H1 (cell line): Measurements from ENCODE around the gene CENPI. TPM values are rescaled to one million over a fixed set of nuclear protein-coding genes. Genes with fewer than 3 reads are reported as not detected.

Source experiments
- CTCF ChIA-PET: fragments of 300-600 bp; sonication (Branson Sonifier 250); formaldehyde crosslinking; loops from one replicate; lab custom pipeline; 2021; ENCODE audit not compliant: partially characterized antibody; lab: Charles Lee
- POLR2A ChIA-PET: fragments of 300-600 bp; sonication (Branson Sonifier 250); formaldehyde crosslinking; loops from one replicate; lab custom pipeline; 2021; ENCODE audit warnings: inconsistent platforms; ENCODE audit not compliant: partially characterized antibody; lab: Charles Lee
- DNase-seq, 2 experiments: peaks; one replicate each; pipeline versions ENCODE4 v3.0.0 to v3.0.0-alpha.2; 2010 to 2022; ENCODE audit warnings: low spot score in 2 of 2, low read depth in 1 of 2, mixed read lengths in 1 of 2
- FAIRE-seq: peaks from 2 replicates; lab custom pipeline; 2011; peaks lifted over from hg19 to GRCh38; lab: Jason Lieb, UNC
- H2AFZ ChIP-seq: 2 replicates; pipeline ENCODE4 v1.8.1; 2012; ENCODE audit warnings: low read length, inconsistent platforms
- H2AK5ac ChIP-seq: 2 replicates; pipeline ENCODE4 v1.6.1; 2013; ENCODE audit warnings: low read depth, low read length
- H2BK120ac ChIP-seq: replicated peaks from 2 replicates; pipeline ENCODE3; 2013; ENCODE audit warnings: low read depth, low read length, inconsistent platforms
- H2BK12ac ChIP-seq: 2 replicates; pipeline ENCODE4 v1.6.1; 2013; ENCODE audit warnings: low read depth, low read length
- H2BK15ac ChIP-seq: 2 replicates; pipeline ENCODE4 v1.6.1; 2013; ENCODE audit warnings: low read length
- H2BK20ac ChIP-seq: 2 replicates; pipeline ENCODE4 v1.6.1; 2013; ENCODE audit warnings: low read length
- H2BK5ac ChIP-seq: 2 replicates; pipeline ENCODE4 v1.6.1; 2013; ENCODE audit warnings: low read depth, low read length
- H3K14ac ChIP-seq: 2 replicates; pipeline ENCODE4 v1.6.1; 2013; ENCODE audit warnings: inconsistent platforms; ENCODE audit not compliant: insufficient read length
- H3K18ac ChIP-seq: 2 replicates; pipeline ENCODE4 v1.6.1; 2013; ENCODE audit warnings: low read length; ENCODE audit errors: extremely low read depth
- H3K23ac ChIP-seq: 2 replicates; pipeline ENCODE4 v1.6.1; 2013; ENCODE audit warnings: inconsistent platforms; ENCODE audit not compliant: insufficient read length
- H3K23me2 ChIP-seq: 2 replicates; pipeline ENCODE4 v1.6.1; 2013; ENCODE audit warnings: low read depth, low read length
- H3K27ac ChIP-seq: 2 replicates; pipeline ENCODE4 v1.6.1; 2011; ENCODE audit warnings: low read depth, low read length, inconsistent platforms
- H3K27me3 ChIP-seq, 4 experiments: replicated peaks in 1 of 4; 1 replicate in 1 of 4; 2 replicates in 3 of 4; pipeline versions ENCODE4 v1.6.1 to v1.8.1; 2011 to 2013; ENCODE audit warnings: low read length in 3 of 4, mild to moderate bottlenecking in 3 of 4, inconsistent platforms in 2 of 4, mixed read lengths in 2 of 4, moderate library complexity in 1 of 4; ENCODE audit not compliant: control insufficient read depth in 3 of 4, insufficient read depth in 3 of 4; ENCODE audit errors: extremely low read depth in 1 of 4
- H3K36me3 ChIP-seq, 4 experiments: 2 replicates each; pipeline versions ENCODE4 v1.6.1 to v1.8.1; 2011 to 2013; ENCODE audit warnings: mild to moderate bottlenecking in 4 of 4, low read length in 3 of 4, moderate library complexity in 2 of 4, control low read depth in 1 of 4, inconsistent platforms in 1 of 4; ENCODE audit not compliant: insufficient read depth in 4 of 4, control insufficient read depth in 2 of 4
- H3K4ac ChIP-seq: replicated peaks from 2 replicates; pipeline ENCODE3; 2013; ENCODE audit warnings: low read length, low read depth, mixed read lengths, inconsistent platforms; ENCODE audit not compliant: insufficient read length
- H3K4me1 ChIP-seq, 4 experiments: replicated peaks in 1 of 4; 1 replicate in 1 of 4; 2 replicates in 3 of 4; pipeline versions ENCODE4 v1.6.1 to v1.8.1; 2011 to 2013; ENCODE audit warnings: low read length in 3 of 4, inconsistent platforms in 2 of 4, mixed read lengths in 1 of 4; ENCODE audit not compliant: insufficient read depth in 4 of 4, control insufficient read depth in 3 of 4
- H3K4me2 ChIP-seq, 2 experiments: 2 replicates each; pipeline versions ENCODE4 v1.6.1 to v1.8.1; 2011 to 2013; ENCODE audit warnings: low read depth in 2 of 2, low read length in 2 of 2, control low read depth in 1 of 2, inconsistent platforms in 1 of 2, mild to moderate bottlenecking in 1 of 2; ENCODE audit not compliant: insufficient read depth in 1 of 2
- H3K4me3 ChIP-seq, 4 experiments: fragments of 200-600, 300-600 bp in 1 of 4; sonication (generic), shearing (Covaris generic), sonication (Bioruptor Twin) in 1 of 4; 2 replicates each; pipeline versions ENCODE4 v1.5.1 to v1.8.1; 2011 to 2016; ENCODE audit warnings: low read length in 4 of 4, low read depth in 3 of 4, control low read depth in 2 of 4, inconsistent platforms in 2 of 4, mild to moderate bottlenecking in 2 of 4, mixed read lengths in 1 of 4, moderate library complexity in 1 of 4; ENCODE audit not compliant: insufficient read depth in 2 of 4; ENCODE audit errors: extremely low read depth in 1 of 4
- H3K56ac ChIP-seq: replicated peaks from 2 replicates; pipeline ENCODE3; 2013; ENCODE audit warnings: low read depth, mild to moderate bottlenecking, mixed read lengths, low read length, inconsistent platforms; ENCODE audit not compliant: insufficient read length
- H3K79me1 ChIP-seq: 2 replicates; pipeline ENCODE4 v1.6.1; 2013; ENCODE audit warnings: low read depth, low read length, control low read depth
- H3K79me2 ChIP-seq, 2 experiments: 2 replicates each; pipeline versions ENCODE4 v1.6.1 to v1.8.1; 2012 to 2013; ENCODE audit warnings: low read length in 2 of 2, mild to moderate bottlenecking in 2 of 2, inconsistent platforms in 1 of 2; ENCODE audit not compliant: insufficient read depth in 2 of 2, control insufficient read depth in 1 of 2
- H3K9ac ChIP-seq, 4 experiments: replicated peaks in 1 of 4; 1 replicate in 1 of 4; 2 replicates in 3 of 4; pipeline versions ENCODE4 v1.6.1 to v1.8.1; 2011 to 2013; ENCODE audit warnings: low read depth in 3 of 4, low read length in 3 of 4, control low read depth in 2 of 4, mild to moderate bottlenecking in 2 of 4, moderate library complexity in 2 of 4, inconsistent platforms in 1 of 4; ENCODE audit errors: extremely low read depth in 1 of 4
- H3K9me3 ChIP-seq, 2 experiments: 2 replicates each; pipeline versions ENCODE4 v1.6.1 to v1.8.1; 2012 to 2013; ENCODE audit warnings: mild to moderate bottlenecking in 2 of 2, moderate library complexity in 2 of 2, control low read depth in 1 of 2, inconsistent platforms in 1 of 2, low read depth in 1 of 2, low read length in 1 of 2, mixed read lengths in 1 of 2; ENCODE audit not compliant: insufficient read depth in 2 of 2
- H4K20me1 ChIP-seq, 2 experiments: replicated peaks in 1 of 2; 2 replicates each; pipeline versions ENCODE3 to v1.8.1; 2011 to 2013; ENCODE audit warnings: inconsistent platforms in 2 of 2, low read length in 2 of 2, mild to moderate bottlenecking in 1 of 2; ENCODE audit not compliant: insufficient read depth in 2 of 2, control insufficient read depth in 1 of 2
- H4K5ac ChIP-seq: 2 replicates; pipeline ENCODE4 v1.6.1; 2013; ENCODE audit warnings: low read length, low read depth, mixed read lengths, inconsistent platforms; ENCODE audit not compliant: insufficient read length
- H4K8ac ChIP-seq: 2 replicates; pipeline ENCODE4 v1.8.0; 2013; ENCODE audit warnings: mild to moderate bottlenecking, moderate library complexity, low read length, inconsistent platforms; ENCODE audit not compliant: insufficient read depth; ENCODE audit errors: extremely low read depth
- H4K91ac ChIP-seq: replicated peaks from 2 replicates; pipeline ENCODE3; 2013; ENCODE audit warnings: low read length, mixed read lengths, inconsistent platforms; ENCODE audit not compliant: insufficient read length
- CHD2 ChIP-seq: IDR thresholded peaks from 2 replicates; pipeline ENCODE4 v1.6.1; 2012; ENCODE audit warnings: low read length, improper control_type of control experiment
- CTBP2 ChIP-seq: IDR thresholded peaks from 2 replicates; pipeline ENCODE4 v1.7.0; 2011; ENCODE audit warnings: borderline replicate concordance, mild to moderate bottlenecking, moderate library complexity, mixed read lengths, low read length; ENCODE audit not compliant: insufficient read depth, insufficient read length
- JUND ChIP-seq: IDR thresholded peaks from 2 replicates; pipeline ENCODE4 v1.6.1; 2011; ENCODE audit warnings: mild to moderate bottlenecking, improper control_type of control experiment, low read length
- KDM1A ChIP-seq: fragments of 200-600, 300-600 bp; sonication (generic); IDR thresholded peaks from 2 replicates; pipeline ENCODE4 v1.7.1; 2016; ENCODE audit warnings: mild to moderate bottlenecking, low read length, borderline replicate concordance
- MAX ChIP-seq: IDR thresholded peaks from 2 replicates; pipeline ENCODE4 v1.6.1; 2012; ENCODE audit warnings: inconsistent platforms
- POLR2AphosphoS5 ChIP-seq: IDR thresholded peaks from 2 replicates; pipeline ENCODE4 v1.6.1; 2011; ENCODE audit warnings: low read depth, low read length
- SIN3A ChIP-seq, 2 experiments: IDR thresholded peaks in 1 of 2; conservative IDR thresholded peaks in 1 of 2; 2 replicates each; pipeline ENCODE4 v1.6.1; 2011 to 2012; ENCODE audit warnings: low read length in 2 of 2, improper control_type of control experiment in 1 of 2, low read depth in 1 of 2, mild to moderate bottlenecking in 1 of 2
- SRF ChIP-seq: IDR thresholded peaks from 2 replicates; pipeline ENCODE4 v1.6.1; 2011; ENCODE audit warnings: mild to moderate bottlenecking, low read depth, low read length, moderate library complexity
- USF2 ChIP-seq: IDR thresholded peaks from 2 replicates; pipeline ENCODE4 v1.6.1; 2011; ENCODE audit warnings: low read length, improper control_type of control experiment
- WGBS, 2 experiments: shearing (Covaris generic) in 1 of 2; methylation state at CpG; one replicate each; pipeline versions ENCODE4 v1.1.6 to v1.1.7; 2013 to 2015; ENCODE audit warnings: low lambda C conversion rate in 2 of 2, mixed read lengths in 2 of 2, inconsistent platforms in 1 of 2, low coverage in 1 of 2, missing lambda C conversion rate in 1 of 2; ENCODE audit not compliant: insufficient replicate concordance in 2 of 2, insufficient coverage in 1 of 2, insufficient read length in 1 of 2; ENCODE audit errors: extremely low coverage in 1 of 2, missing lambda C conversion rate in 1 of 2; 5-methylcytosine and 5-hydroxymethylcytosine counted together
- polyA plus RNA-seq, 7 experiments: library from polyadenylated mRNA; depleted of rRNA in 3 of 7; stranded (reverse) in 5 of 7; unstranded in 2 of 7; fragments of >200 nt in 5 of 7; fragments of 200-250 nt in 2 of 7; gene quantifications; 1 replicate in 5 of 7; 2 replicates in 1 of 7; 4 replicates in 1 of 7; pipeline versions ENCODE4 v1.2.1 to v1.2.3, GENCODE V29; 2011 to 2013; ENCODE audit warnings: missing spikeins in 2 of 7, mixed read lengths in 2 of 7
- total RNA-seq: library from RNA; stranded (reverse); fragmentation: NEBNext Ultra II Directional; extraction: Animal tissue kit (Norgen Biotek cat#: 25700); gene quantifications from 2 replicates; pipeline ENCODE4 v1.2.1, GENCODE V29; 2021

The CENPI gene
- total and polyA plus RNA-seq, 2 of the 8 experiments (the other 6 are each of a cell fraction or from before 2014, with no cell fraction given): 7.2 to 22.5 TPM

GRCh38 chrX:101078716-101079598, 19.0 kb upstream of the CENPI start, which contains the start of gene TMEM35A:
Gene TMEM35A (plus strand): TSS chrX:101078879. CDS start chrX:101079003, 124 bp downstream.
- Histone ChIP-seq H3K23ac (no peak within 1 kb of the TSS), H3K18ac (no peak within 1 kb of the TSS; the same call in 1 of the 2 replicates), H3K4me2 (peak within 1 kb of the TSS; percentile 79 to 88), H4K91ac (no peak within 1 kb of the TSS), H4K5ac (no peak within 1 kb of the TSS), H3K4ac (no peak within 1 kb of the TSS), H3K79me1 (no peaks in the 10 kb centered on the region), H4K20me1 (no peaks in the 10 kb centered on the region), H2BK12ac (no peak within 1 kb of the TSS), H3K56ac (no peak within 1 kb of the TSS), H3K79me2 (no peaks in the 10 kb centered on the region), H3K27ac (no peak within 1 kb of the TSS), H2BK120ac (no peak within 1 kb of the TSS), H2AK5ac (no peak within 1 kb of the TSS), H2AFZ (peak within 1 kb of the TSS; percentile 90), H3K4me3 (peak within 1 kb of the TSS; percentile 72 to 95 (median 78)), H2BK15ac (no peak within 1 kb of the TSS), H3K36me3 (no peaks in the 10 kb centered on the region), H3K23me2 (0 out of 2 replicates have a peak, but pooled peaks cover 8% of the 10 kb centered on the region), H3K9ac (peak within 1 kb of the TSS in 2 of 4 experiments; percentile 22 to 28; a peak in 1 of 7 replicates), H3K4me1 (peaks cover 0 to 2% (median 0%) of the 10 kb centered on the region in 4 experiments; a peak in 1 of 7 replicates), H4K8ac (no peak within 1 kb of the TSS), H2BK20ac (no peak within 1 kb of the TSS), H3K9me3 (no peaks in the 10 kb centered on the region), H2BK5ac (no peak within 1 kb of the TSS), H3K14ac (no peak within 1 kb of the TSS), H3K27me3 (peaks cover 0 to 2% (median 1%) of the 10 kb centered on the region in 4 experiments; a peak in 3 of 7 replicates)
- ChIA-PET CTCF (no interaction called here), POLR2A (interaction anchor here (1.4 kb wide), 1 partner anchor 13 kb away, joined by 7 read pairs; no protein-coding TSS in a partner anchor)
- 3% methylated on average over 16 of the region's 23 CpGs; no CpG with 5 or more reads in 1 of the 2 experiments for WGBS, 2 experiments
- DNase-seq: peak in 1 of 2 experiments; percentile 49
- FAIRE-seq: peak; percentile 81
- TF ChIP-seq MAX (no peak), POLR2AphosphoS5 (no peak), USF2 (no peak), JUND (no peak), SRF (no peak), CTBP2 (peak; percentile 28), KDM1A (no peak), SIN3A (conservative IDR thresholded peaks at IDR 0.05 in 1 of 2, IDR thresholded peaks at IDR 0.05 in 1 of 2; ENCODE audit: low read depth in 1 of 2, low read length in 2 of 2) (0 out of 4 replicates have a peak, but pooled peaks of 1 of the 2 experiments have one; percentile 11), CHD2 (no peak)
